Amniotic stem cell (primary cell): Measurements from ENCODE around the gene CCDC85C.

Experiments used
- DNase-seq: peaks from one replicate; lab custom pipeline; 2025; lab: John Stamatoyannopoulos, UW

CCDC85C gene

GRCh38 chr14:99556134-99556791, 47.7 kb downstream of the CCDC85C start:
- no peak for DNase-seq

- DNase-seq = no peak
Observed at GRCh38 chr14:99554757-99555531, 49.1 kb downstream of the CCDC85C start.

DNA sequence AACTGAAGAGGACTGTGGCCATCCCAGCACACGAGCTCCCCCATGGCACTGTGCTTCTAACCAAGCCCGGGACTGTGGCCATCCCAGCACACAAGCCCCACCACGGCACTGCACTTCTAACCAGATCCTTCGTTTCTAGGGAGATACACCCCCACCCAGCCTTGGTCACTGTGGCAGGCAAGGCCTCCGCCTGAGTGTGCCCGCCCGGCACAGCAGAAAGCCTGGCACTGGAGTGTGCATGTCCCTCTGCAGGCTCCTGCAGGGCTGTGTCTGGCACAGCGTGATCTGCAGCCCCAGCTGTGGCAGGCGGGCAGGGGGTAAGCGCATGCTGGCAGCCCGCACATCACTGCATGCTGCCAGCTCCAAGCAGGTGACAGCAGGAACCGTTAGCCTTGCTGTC, 49.8 kb downstream of the CCDC85C start:
- DNase-seq = no peak

DNA sequence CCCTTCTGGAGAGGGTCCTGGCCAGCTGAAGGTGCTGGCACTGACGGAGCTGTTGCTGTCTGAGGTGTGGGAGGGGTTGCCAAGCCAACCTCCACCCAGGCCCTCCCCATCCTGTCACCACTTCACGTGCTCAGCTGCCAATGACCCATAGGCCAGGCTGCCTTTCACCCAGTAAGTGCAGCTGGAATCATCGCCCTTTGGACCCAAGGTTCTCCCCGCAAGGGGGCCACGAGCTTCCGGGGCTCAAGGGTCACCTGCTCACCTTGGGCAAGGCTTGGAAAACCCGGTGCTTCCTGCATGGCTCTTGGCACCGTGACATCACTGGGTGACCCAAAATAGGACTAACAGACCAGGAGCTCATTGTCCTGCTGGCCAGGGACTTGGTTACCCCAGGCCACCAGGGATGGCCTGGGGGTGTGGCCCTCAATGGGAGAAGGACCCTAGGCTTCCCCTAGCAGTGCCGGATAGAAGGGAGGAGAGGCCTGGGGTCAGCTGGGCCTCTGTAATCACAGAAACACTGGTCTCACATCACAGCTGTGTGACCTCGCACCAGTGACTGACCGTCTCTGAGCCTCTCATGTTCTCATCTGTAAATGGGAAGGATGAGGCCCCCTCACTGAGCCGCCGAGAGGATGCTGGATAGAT, 51.3 kb downstream of the CCDC85C start:
- no peak for DNase-seq

DNA sequence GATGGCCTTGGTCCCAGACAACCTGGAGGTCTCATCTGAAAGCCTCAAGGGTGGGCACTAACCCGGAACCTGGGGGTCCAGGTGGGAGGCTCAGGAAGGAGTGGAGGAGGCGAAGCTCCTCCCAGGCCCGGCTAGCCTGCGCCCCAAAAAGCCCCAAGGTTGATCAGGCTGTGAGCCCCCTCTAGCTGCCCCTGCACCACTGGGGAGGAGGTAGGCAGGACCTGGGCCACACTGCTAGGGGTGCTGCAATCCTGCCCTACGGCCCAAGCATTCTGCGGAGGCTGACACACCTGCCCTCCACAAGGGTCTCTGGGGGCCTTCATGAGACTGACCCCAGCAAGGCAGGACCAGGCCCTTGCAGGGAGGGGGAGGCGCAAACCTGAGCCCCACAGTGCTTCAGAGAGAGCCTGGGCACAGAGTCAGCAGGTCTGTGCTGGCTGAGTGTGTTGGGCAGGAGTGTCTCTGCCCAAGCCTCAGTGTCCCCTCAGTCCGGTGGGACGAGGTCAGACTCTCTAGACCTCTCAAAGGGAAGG, 51.9 kb downstream of the CCDC85C start:
- DNase-seq = no peak

DNA sequence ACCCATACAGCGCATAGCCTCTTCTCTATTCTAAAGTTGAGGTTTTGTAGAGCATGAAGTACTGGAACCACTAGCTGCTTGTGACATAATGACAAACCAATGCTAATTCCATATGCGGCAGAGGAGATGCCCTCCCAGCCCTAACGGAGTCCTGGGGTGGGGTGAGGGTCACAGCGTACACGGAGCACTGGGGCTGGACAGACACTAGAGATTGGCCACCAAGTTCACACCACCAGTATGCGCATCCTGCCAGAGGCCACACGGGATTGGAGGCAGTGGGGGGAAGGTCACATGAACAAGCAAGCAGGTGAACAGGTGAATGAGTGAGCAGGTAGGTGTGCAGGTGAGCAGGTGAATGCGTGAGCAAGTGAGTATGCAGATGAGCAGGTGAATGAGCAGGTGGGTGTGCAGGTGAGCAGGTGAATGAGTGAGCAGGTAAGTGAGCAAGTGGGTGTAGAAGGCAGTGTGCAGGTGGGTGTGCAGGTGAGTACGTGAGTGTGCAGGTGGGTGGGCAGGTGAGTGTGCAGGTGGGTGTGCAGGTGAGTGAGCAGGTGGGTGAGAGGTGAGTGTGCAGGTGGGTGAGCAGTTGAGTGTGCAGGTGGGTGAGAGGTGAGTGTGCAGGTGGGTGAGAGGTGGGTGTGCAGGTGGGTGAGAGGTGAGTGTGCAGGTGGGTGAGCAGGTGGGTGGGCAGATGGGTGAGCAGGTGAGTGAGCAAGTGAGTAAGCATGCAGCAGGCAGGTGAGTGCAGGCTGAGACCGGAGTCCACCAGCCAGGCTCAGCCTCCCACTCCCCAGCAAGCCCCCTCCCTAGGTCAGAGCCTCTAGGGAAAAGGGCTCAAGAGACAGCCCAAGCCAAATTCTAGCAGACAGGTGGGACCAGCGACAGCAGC, 52.7 kb downstream of the CCDC85C start:
- DNase-seq = no peak

- DNase-seq = no peak
Observed at GRCh38 chr14:99550387-99550992, 53.5 kb downstream of the CCDC85C start.

DNA sequence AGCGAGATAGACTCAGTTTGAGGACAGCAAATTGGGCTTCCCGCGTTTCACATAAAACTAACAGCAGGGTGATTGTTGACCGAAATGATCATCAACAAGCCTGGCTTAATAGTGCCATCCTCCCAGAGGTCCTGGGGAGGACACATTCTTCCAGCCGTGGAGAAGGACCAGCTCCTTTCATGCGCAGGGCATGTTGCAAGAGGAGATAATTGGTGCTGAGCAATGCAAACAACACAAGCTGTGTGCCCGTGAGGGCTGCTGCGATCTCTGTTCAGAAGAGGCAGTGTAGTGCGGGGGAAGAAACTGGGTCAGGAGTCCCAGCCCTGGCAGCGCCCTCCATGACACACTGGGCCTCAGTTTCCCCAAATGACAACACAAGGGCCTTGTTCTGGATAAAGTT, 54.3 kb downstream of the CCDC85C start:
- no peak for DNase-seq

GRCh38 chr14:99548871-99549515, 55.0 kb downstream of the CCDC85C start:
- no peak for DNase-seq

GRCh38 chr14:99548255-99548654, 55.8 kb downstream of the CCDC85C start:
- no peak for DNase-seq

- no peak for DNase-seq
Observed at GRCh38 chr14:99546234-99546879, 57.6 kb downstream of the CCDC85C start.

GRCh38 chr14:99545586-99545985, 58.4 kb downstream of the CCDC85C start:
- DNase-seq = no peak

- DNase-seq = no peak
Observed at GRCh38 chr14:99544991-99545390, 59.0 kb downstream of the CCDC85C start.

GRCh38 chr14:99543985-99544384, 60.0 kb downstream of the CCDC85C start:
- no peak for DNase-seq

GRCh38 chr14:99543370-99543769, 60.6 kb downstream of the CCDC85C start:
- DNase-seq = no peak

GRCh38 chr14:99542566-99542965, 61.4 kb downstream of the CCDC85C start:
- DNase-seq = no peak

DNA sequence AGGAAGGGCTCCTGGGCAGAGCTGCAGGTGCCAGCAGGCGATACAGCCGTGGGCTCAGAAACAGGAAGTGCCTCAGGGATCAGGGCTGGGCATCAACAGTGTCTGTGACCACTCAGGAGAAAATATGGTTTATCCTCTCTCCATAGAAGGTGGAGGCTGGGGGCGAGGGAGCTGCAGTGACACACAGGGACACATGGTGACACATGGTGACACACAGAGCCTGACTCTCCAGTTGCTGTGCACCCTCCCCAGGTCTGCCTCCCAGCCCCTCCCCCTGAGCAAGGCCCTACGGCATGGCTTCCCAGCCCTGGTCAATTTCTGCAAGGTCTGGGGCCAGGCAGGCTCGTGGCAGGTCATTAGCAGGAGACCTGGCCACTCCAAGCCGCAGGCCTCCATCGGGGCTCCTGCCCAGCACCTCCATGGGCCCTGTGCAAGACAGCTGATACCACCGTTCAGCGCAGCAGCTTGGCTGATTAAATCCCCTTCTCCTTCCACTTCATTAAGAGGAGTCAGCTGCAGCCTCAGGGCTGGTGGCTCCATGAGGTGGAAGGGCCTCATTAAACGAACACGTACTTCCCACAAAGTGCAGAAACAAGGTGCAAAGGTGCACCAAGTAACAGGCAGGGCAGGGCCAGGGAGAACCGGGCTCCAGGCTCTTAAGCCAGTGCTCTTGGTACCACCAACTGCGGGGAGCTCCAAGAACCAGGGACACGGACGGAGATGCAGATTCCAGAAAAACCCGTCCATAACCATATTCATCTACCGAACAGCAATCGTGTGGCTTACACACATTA, 62.1 kb downstream of the CCDC85C start:
- no peak for DNase-seq

DNA sequence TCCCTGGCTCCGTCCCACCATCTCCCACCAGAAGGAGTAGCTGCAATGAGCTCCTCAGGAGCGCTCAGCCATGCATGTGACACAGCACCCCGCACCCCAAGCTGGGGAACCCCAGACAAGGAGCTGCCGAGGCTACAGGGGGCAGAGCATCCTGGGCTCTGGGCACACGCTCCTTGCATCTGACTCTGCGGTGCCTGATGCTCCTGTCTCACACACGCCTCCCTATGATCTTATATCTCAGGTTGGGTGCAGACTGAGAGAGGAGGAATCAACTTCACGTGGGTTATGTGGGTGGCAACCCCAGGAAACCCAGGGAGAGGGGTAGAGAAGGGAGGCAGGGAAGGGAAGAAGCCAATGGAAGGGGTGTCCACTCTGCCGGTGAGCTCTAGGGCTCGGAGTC, 62.8 kb downstream of the CCDC85C start:
- DNase-seq = no peak

DNA sequence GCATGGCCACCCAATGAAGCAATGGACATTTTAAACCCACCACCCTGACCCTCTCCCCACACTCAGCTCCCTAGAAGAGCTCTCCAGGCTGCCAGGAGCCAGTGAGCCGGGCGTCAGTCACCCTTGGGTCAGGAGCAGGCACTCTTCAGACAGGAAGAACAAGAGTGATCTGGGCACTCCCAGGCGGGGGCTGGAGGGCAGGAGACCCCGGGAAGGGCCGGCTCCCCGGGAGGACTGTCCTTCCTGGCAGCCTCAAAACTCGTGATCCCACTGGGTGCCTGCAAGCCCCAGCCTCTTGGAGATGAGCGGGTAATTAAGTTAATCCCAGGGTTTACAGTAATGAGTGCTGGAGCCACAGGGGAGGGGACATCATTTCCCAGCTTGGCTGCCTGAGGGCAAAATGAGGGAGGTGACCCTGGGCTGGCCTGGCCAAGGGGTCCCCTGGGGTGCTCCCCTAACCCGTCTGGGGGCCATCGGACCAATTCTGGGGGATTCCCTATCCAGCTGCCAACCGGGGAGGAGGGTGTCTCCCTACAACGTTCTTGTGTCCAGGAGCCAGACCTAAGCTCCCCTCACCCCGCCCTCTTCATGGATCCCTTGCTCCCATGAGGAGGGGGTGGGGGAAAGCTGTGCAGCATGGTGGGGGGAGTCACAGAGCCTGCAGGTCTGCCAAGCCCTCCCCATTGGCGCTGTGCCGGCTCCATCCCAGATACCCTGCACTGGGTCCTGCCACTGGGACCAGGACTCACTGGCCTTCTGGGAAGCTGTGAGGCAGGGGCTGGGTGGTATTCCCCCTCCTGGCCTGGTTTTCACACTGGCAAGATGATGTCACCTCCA, 63.6 kb downstream of the CCDC85C start:
- DNase-seq = no peak
